HepG2 (cell line): ENCODE results near the gene STXBP2. TPM values are rescaled to one million over a fixed set of nuclear protein-coding genes. Genes with fewer than 3 reads are reported as not detected.

Experiments used
- EHMT2 ChIP-seq: fragments of 200-600 bp; sonication (generic); IDR thresholded peaks from 2 replicates; pipeline ENCODE4 v1.7.0; 2017; ENCODE audit warnings: antibody characterized with exemption, low read depth, low read length, borderline replicate concordance
- MXD4 ChIP-seq: IDR thresholded peaks from 2 replicates; pipeline ENCODE4 v1.6.1; 2016; ENCODE audit warnings: mild to moderate bottlenecking, missing biosample characterization, missing genetic modification reagents
- NFYC ChIP-seq: IDR thresholded peaks from 2 replicates; pipeline ENCODE4 v1.6.1; 2016; ENCODE audit warnings: missing genetic modification reagents, missing compliant biosample characterization
- POGZ ChIP-seq: sonication (generic); formaldehyde crosslinking; IDR thresholded peaks from 2 replicates; pipeline ENCODE4 v1.4.0; 2020; ENCODE audit warnings: mild to moderate bottlenecking, missing genetic modification reagents
- RFX5 ChIP-seq: IDR thresholded peaks from 2 replicates; pipeline ENCODE4 v1.6.1; 2011; ENCODE audit warnings: low read depth, low read length, improper control_type of control experiment
- TCF7L2 ChIP-seq: IDR thresholded peaks from 2 replicates; pipeline ENCODE4 v1.6.1; 2011; ENCODE audit warnings: mild to moderate bottlenecking, low read depth, low read length, moderate library complexity
- ZBTB20 ChIP-seq: sonication (generic); formaldehyde crosslinking; IDR thresholded peaks from 2 replicates; pipeline ENCODE4 v1.8.1; 2023; ENCODE audit warnings: missing genetic modification reagents, low read depth, mild to moderate bottlenecking, borderline replicate concordance
- ZFP37 ChIP-seq: sonication (generic); formaldehyde crosslinking; IDR thresholded peaks from 2 replicates; pipeline ENCODE4 v1.4.0; 2020; ENCODE audit warnings: missing genetic modification reagents, borderline replicate concordance
- ZNF12 ChIP-seq: sonication (generic); formaldehyde crosslinking; IDR thresholded peaks from 2 replicates; pipeline ENCODE4 v1.5.0; 2020; ENCODE audit warnings: missing genetic modification reagents
- ZNF766 ChIP-seq: sonication (generic); formaldehyde crosslinking; IDR thresholded peaks from 2 replicates; pipeline ENCODE4 v1.5.0; 2020; ENCODE audit warnings: missing genetic modification reagents, borderline replicate concordance
- ZNF878 ChIP-seq: sonication (generic); formaldehyde crosslinking; IDR thresholded peaks from 2 replicates; pipeline ENCODE4 v1.8.1; 2023; ENCODE audit warnings: mild to moderate bottlenecking, missing genetic modification reagents, moderate library complexity
- polyA plus RNA-seq, 8 experiments: library from polyadenylated mRNA; depleted of rRNA in 3 of 8; stranded (reverse) in 7 of 8; unstranded in 1 of 8; fragments of >200 nt; fragmentation: Illumina TruSeq in 4 of 8; extraction: Trizol in 4 of 8; gene quantifications; 2 replicates each; pipeline versions ENCODE4 v1.2.1 to v1.2.3, GENCODE V29; 2011 to 2016; ENCODE audit warnings: low read depth in 4 of 8, missing spikeins in 1 of 8, mixed read lengths in 1 of 8; ENCODE audit not compliant: insufficient read depth in 1 of 8
- total RNA-seq, 5 experiments: library from RNA; depleted of rRNA; stranded (reverse); fragments of >200 nt; fragmentation: Illumina TruSeq; extraction: Trizol; gene quantifications; 2 replicates each; pipeline ENCODE4 v1.2.3, GENCODE V29; 2016; ENCODE audit warnings: low read depth in 1 of 5
- TF ChIP-seq, protein P1 (sequence below): sonication (generic); formaldehyde crosslinking; IDR thresholded peaks from 2 replicates; pipeline ENCODE4 v1.8.0; 2022; ENCODE audit warnings: missing genetic modification reagents, mild to moderate bottlenecking, moderate library complexity, borderline replicate concordance
- TF ChIP-seq, protein P2 (sequence below): sonication (generic); formaldehyde crosslinking; IDR thresholded peaks from 2 replicates; pipeline ENCODE4 v1.4.0; 2020; ENCODE audit warnings: mild to moderate bottlenecking, missing genetic modification reagents, borderline replicate concordance
- TF ChIP-seq, protein P3 (sequence below): sonication (generic); formaldehyde crosslinking; IDR thresholded peaks from 2 replicates; pipeline ENCODE4 v1.4.0; 2020; ENCODE audit warnings: missing genetic modification reagents
- TF ChIP-seq, protein P4 (sequence below): sonication (generic); formaldehyde crosslinking; IDR thresholded peaks from 2 replicates; pipeline ENCODE4 v1.5.1; 2020; ENCODE audit warnings: mild to moderate bottlenecking, missing genetic modification reagents, moderate library complexity
- TF ChIP-seq, protein P5 (sequence below): sonication (generic); formaldehyde crosslinking; IDR thresholded peaks from 2 replicates; pipeline ENCODE4 v1.5.0; 2020; ENCODE audit warnings: missing genetic modification reagents

STXBP2 gene
- total and polyA plus RNA-seq, 2 of the 13 experiments (the other 11 are each of a cell fraction or from before 2014, with no cell fraction given), result 22.8 to 40.1 TPM

DNA sequence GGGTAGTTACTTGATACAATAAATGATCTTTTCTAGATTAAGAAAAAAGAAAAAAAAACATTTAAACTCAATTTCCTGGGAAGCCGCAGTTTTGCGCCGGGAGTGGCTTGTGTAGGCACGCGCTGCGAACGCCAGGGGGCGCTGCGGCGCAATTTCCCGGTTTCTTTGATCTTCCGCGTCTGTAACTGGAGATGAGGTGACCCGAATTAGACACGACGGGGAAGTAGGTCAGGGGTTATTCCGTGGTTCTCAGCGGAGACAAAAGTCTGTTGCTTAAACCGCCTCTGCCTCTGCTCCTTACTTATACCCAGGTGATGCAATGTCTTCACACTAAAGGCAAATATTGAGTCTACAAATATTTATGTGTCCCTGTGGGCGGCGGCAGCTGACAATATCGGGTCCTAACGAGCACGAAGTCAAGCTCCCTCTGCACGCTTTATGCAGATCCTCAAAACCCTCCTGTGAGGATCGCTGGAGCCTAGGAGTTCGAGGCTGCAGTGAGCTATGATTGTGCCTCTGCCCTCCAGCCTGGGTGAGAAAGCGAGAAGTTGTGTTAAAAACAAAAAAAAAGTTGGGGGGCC lies 15.2 kb downstream of the STXBP2 start (continued):
- TF ChIP-seq, protein P1, sequence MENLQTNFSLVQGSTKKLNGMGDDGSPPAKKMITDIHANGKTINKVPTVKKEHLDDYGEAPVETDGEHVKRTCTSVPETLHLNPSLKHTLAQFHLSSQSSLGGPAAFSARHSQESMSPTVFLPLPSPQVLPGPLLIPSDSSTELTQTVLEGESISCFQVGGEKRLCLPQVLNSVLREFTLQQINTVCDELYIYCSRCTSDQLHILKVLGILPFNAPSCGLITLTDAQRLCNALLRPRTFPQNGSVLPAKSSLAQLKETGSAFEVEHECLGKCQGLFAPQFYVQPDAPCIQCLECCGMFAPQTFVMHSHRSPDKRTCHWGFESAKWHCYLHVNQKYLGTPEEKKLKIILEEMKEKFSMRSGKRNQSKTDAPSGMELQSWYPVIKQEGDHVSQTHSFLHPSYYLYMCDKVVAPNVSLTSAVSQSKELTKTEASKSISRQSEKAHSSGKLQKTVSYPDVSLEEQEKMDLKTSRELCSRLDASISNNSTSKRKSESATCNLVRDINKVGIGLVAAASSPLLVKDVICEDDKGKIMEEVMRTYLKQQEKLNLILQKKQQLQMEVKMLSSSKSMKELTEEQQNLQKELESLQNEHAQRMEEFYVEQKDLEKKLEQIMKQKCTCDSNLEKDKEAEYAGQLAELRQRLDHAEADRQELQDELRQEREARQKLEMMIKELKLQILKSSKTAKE (CRISPR knock-in tag), result peak; percentile 94
- TF ChIP-seq ZNF878 (CRISPR knock-in tag), result no peak
- TF ChIP-seq, protein P2, sequence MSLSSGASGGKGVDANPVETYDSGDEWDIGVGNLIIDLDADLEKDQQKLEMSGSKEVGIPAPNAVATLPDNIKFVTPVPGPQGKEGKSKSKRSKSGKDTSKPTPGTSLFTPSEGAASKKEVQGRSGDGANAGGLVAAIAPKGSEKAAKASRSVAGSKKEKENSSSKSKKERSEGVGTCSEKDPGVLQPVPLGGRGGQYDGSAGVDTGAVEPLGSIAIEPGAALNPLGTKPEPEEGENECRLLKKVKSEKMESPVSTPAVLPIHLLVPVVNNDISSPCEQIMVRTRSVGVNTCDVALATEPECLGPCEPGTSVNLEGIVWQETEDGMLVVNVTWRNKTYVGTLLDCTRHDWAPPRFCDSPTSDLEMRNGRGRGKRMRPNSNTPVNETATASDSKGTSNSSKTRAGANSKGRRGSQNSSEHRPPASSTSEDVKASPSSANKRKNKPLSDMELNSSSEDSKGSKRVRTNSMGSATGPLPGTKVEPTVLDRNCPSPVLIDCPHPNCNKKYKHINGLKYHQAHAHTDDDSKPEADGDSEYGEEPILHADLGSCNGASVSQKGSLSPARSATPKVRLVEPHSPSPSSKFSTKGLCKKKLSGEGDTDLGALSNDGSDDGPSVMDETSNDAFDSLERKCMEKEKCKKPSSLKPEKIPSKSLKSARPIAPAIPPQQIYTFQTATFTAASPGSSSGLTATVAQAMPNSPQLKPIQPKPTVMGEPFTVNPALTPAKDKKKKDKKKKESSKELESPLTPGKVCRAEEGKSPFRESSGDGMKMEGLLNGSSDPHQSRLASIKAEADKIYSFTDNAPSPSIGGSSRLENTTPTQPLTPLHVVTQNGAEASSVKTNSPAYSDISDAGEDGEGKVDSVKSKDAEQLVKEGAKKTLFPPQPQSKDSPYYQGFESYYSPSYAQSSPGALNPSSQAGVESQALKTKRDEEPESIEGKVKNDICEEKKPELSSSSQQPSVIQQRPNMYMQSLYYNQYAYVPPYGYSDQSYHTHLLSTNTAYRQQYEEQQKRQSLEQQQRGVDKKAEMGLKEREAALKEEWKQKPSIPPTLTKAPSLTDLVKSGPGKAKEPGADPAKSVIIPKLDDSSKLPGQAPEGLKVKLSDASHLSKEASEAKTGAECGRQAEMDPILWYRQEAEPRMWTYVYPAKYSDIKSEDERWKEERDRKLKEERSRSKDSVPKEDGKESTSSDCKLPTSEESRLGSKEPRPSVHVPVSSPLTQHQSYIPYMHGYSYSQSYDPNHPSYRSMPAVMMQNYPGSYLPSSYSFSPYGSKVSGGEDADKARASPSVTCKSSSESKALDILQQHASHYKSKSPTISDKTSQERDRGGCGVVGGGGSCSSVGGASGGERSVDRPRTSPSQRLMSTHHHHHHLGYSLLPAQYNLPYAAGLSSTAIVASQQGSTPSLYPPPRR (CRISPR knock-in tag), result peak; percentile 92
- no peak for TF ChIP-seq RFX5
- TF ChIP-seq TCF7L2, result peak; percentile 91
- TF ChIP-seq, protein P3, sequence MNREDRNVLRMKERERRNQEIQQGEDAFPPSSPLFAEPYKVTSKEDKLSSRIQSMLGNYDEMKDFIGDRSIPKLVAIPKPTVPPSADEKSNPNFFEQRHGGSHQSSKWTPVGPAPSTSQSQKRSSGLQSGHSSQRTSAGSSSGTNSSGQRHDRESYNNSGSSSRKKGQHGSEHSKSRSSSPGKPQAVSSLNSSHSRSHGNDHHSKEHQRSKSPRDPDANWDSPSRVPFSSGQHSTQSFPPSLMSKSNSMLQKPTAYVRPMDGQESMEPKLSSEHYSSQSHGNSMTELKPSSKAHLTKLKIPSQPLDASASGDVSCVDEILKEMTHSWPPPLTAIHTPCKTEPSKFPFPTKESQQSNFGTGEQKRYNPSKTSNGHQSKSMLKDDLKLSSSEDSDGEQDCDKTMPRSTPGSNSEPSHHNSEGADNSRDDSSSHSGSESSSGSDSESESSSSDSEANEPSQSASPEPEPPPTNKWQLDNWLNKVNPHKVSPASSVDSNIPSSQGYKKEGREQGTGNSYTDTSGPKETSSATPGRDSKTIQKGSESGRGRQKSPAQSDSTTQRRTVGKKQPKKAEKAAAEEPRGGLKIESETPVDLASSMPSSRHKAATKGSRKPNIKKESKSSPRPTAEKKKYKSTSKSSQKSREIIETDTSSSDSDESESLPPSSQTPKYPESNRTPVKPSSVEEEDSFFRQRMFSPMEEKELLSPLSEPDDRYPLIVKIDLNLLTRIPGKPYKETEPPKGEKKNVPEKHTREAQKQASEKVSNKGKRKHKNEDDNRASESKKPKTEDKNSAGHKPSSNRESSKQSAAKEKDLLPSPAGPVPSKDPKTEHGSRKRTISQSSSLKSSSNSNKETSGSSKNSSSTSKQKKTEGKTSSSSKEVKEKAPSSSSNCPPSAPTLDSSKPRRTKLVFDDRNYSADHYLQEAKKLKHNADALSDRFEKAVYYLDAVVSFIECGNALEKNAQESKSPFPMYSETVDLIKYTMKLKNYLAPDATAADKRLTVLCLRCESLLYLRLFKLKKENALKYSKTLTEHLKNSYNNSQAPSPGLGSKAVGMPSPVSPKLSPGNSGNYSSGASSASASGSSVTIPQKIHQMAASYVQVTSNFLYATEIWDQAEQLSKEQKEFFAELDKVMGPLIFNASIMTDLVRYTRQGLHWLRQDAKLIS, result no peak
- TF ChIP-seq MXD4 (CRISPR knock-in tag), result no peak
- TF ChIP-seq ZFP37 (CRISPR knock-in tag), result no peak
- no peak for TF ChIP-seq EHMT2
- TF ChIP-seq ZNF766 (CRISPR knock-in tag), result no peak; the same call in 1 of the 2 replicates
- 0 out of 2 replicates have a peak, but pooled peaks have one; percentile 36 for TF ChIP-seq ZBTB20 (CRISPR knock-in tag)
- TF ChIP-seq, protein P4, sequence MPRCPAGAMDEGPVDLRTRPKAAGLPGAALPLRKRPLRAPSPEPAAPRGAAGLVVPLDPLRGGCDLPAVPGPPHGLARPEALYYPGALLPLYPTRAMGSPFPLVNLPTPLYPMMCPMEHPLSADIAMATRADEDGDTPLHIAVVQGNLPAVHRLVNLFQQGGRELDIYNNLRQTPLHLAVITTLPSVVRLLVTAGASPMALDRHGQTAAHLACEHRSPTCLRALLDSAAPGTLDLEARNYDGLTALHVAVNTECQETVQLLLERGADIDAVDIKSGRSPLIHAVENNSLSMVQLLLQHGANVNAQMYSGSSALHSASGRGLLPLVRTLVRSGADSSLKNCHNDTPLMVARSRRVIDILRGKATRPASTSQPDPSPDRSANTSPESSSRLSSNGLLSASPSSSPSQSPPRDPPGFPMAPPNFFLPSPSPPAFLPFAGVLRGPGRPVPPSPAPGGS (CRISPR knock-in tag), result 0 out of 2 replicates have a peak, but pooled peaks have one; percentile 39
- TF ChIP-seq NFYC (CRISPR knock-in tag), result no peak
- peak; percentile 98 for TF ChIP-seq ZNF12 (CRISPR knock-in tag)
- TF ChIP-seq, protein P5, sequence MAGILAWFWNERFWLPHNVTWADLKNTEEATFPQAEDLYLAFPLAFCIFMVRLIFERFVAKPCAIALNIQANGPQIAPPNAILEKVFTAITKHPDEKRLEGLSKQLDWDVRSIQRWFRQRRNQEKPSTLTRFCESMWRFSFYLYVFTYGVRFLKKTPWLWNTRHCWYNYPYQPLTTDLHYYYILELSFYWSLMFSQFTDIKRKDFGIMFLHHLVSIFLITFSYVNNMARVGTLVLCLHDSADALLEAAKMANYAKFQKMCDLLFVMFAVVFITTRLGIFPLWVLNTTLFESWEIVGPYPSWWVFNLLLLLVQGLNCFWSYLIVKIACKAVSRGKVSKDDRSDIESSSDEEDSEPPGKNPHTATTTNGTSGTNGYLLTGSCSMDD (CRISPR knock-in tag), result no peak
- TF ChIP-seq POGZ (CRISPR knock-in tag), result peak; percentile 59; the same call in 1 of the 2 replicates
